GM12801 (cell line): ENCODE data around the gene GHRL.

Experiments
- CTCF ChIP-seq: IDR thresholded peaks from one replicate; pipeline ENCODE4 v1.5.1; 2011; ENCODE audit warnings: control low read depth; ENCODE audit not compliant: insufficient read length; ENCODE audit errors: extremely low read depth

GHRL gene

GRCh38 chr3:10247679-10248183, 45.0 kb downstream of the GHRL start:
- no peak for TF ChIP-seq CTCF

GRCh38 chr3:10245081-10245712, 47.5 kb downstream of the GHRL start:
- no peak for TF ChIP-seq CTCF

- no peak for TF ChIP-seq CTCF
Observed at GRCh38 chr3:10244009-10244408, 48.7 kb downstream of the GHRL start.

- TF ChIP-seq CTCF = no peak
Observed at GRCh38 chr3:10242182-10243065, 50.3 kb downstream of the GHRL start.

GRCh38 chr3:10240799-10241198, 51.9 kb downstream of the GHRL start:
- no peak for TF ChIP-seq CTCF

- no peak for TF ChIP-seq CTCF
Observed at GRCh38 chr3:10238345-10239183, 54.2 kb downstream of the GHRL start.
